Esophagus (tissue), 2 donors: ENCODE data around the gene ZNF202. TPM values are rescaled to one million over a fixed set of nuclear protein-coding genes. Genes with fewer than 3 reads are reported as not detected.
"Not testable (repeated sequence)": the region's sequence is repeated elsewhere in the genome, so short reads cannot be mapped to it uniquely, and the experiment has no call there.

Source experiments
- H3K27ac ChIP-seq, 2 donors: one replicate each; pipeline ENCODE4 v1.5.1; 2013; ENCODE audit warnings: low read depth in 2 of 2, mild to moderate bottlenecking in 2 of 2, inconsistent platforms in 1 of 2, low read length in 1 of 2, moderate library complexity in 1 of 2
- H3K27me3 ChIP-seq, 2 donors: one replicate each; pipeline ENCODE4 v1.6.1; 2013; ENCODE audit warnings: low read length in 2 of 2, control low read depth in 1 of 2, mild to moderate bottlenecking in 1 of 2; ENCODE audit not compliant: insufficient read depth in 2 of 2, control insufficient read depth in 1 of 2
- H3K36me3 ChIP-seq, 2 donors: one replicate each; pipeline ENCODE4 v1.6.1; 2013; ENCODE audit warnings: low read length in 1 of 2; ENCODE audit not compliant: control insufficient read depth in 2 of 2, insufficient read depth in 2 of 2
- H3K4me1 ChIP-seq, 2 donors: one replicate each; pipeline ENCODE4 v1.6.1; 2013; ENCODE audit warnings: low read length in 1 of 2; ENCODE audit not compliant: control insufficient read depth in 2 of 2, insufficient read depth in 2 of 2
- H3K4me3 ChIP-seq, 2 donors: one replicate each; pipeline ENCODE4 v1.5.1; 2013; ENCODE audit warnings: low read length in 2 of 2, mild to moderate bottlenecking in 2 of 2, low read depth in 1 of 2, moderate library complexity in 1 of 2
- H3K9me3 ChIP-seq, 2 donors: one replicate each; pipeline ENCODE4 v1.6.1; 2013; ENCODE audit warnings: mild to moderate bottlenecking in 2 of 2, low read depth in 1 of 2, low read length in 1 of 2, moderate library complexity in 1 of 2; ENCODE audit not compliant: control insufficient read depth in 2 of 2, insufficient read depth in 1 of 2
- WGBS, 2 donors: extraction: QIAGEN DNeasy Blood & Tissue Kit; methylation state at CpG; one replicate each; pipeline ENCODE4 v1.1.7; 2013; 5-methylcytosine and 5-hydroxymethylcytosine counted together
- polyA plus RNA-seq, 2 donors: library from polyadenylated mRNA; stranded (reverse); fragments of 200-250 nt; gene quantifications; one replicate each; pipeline ENCODE4 v1.2.3, GENCODE V29; 2013
- donor health status: healthy with polysubstance abuse.
- donor health status: Bipolar disorder and iron deficiency.

The ZNF202 gene
- polyA plus RNA-seq, 2 donors: 5.0 to 5.5 TPM

- H3K27ac ChIP-seq: no peak overlapping the region
- H3K4me3 ChIP-seq: no peak overlapping the region
- no peaks in the 10 kb centered on the region for H3K36me3 ChIP-seq
- 74 to 80% methylated on average over 4 of the region's 4 CpGs for WGBS, 2 donors
- no peaks in the 10 kb centered on the region for H3K27me3 ChIP-seq
- H3K9me3 ChIP-seq: no peaks in the 10 kb centered on the region
- H3K4me1 ChIP-seq: no peaks in the 10 kb centered on the region
Measured at GRCh38 chr11:123718469-123718868, 23.0 kb downstream of the ZNF202 start.

GRCh38 chr11:123718063-123718462 is 23.4 kb downstream of the ZNF202 start:
- Histone ChIP-seq H3K9me3 (no peaks in the 10 kb centered on the region), H3K4me1 (no peaks in the 10 kb centered on the region), H3K27me3 (no peaks in the 10 kb centered on the region), H3K27ac (no peak overlapping the region), H3K4me3 (no peak overlapping the region), H3K36me3 (no peaks in the 10 kb centered on the region)
- WGBS, 2 donors: 80 to 85% methylated on average over 2 of the region's 2 CpGs

- not testable (repeated sequence) for H3K27ac ChIP-seq, H3K27me3 ChIP-seq, H3K36me3 ChIP-seq, H3K4me1 ChIP-seq, H3K4me3 ChIP-seq, H3K9me3 ChIP-seq
- 74 to 78% methylated on average over 3 of the region's 3 CpGs for whole genome bisulfite sequencing, 2 donors
Measured at GRCh38 chr11:123712627-123713026, 28.8 kb downstream of the ZNF202 start.

GRCh38 chr11:123707606-123708205 is 33.8 kb downstream of the ZNF202 start:
- Histone ChIP-seq H3K9me3 (no peaks in the 10 kb centered on the region), H3K4me3 (no peak overlapping the region), H3K27ac (no peak overlapping the region), H3K36me3 (no peaks in the 10 kb centered on the region), H3K4me1 (no peaks in the 10 kb centered on the region), H3K27me3 (no peaks in the 10 kb centered on the region)
- 4 to 5% methylated on average over 8 of the region's 8 CpGs for whole genome bisulfite sequencing, 2 donors

GRCh38 chr11:123707206-123707605 is 34.3 kb downstream of the ZNF202 start:
- H3K27me3 ChIP-seq: no peaks in the 10 kb centered on the region
- no peak overlapping the region for H3K27ac ChIP-seq
- no peaks in the 10 kb centered on the region for H3K36me3 ChIP-seq
- H3K4me3 ChIP-seq: no peak overlapping the region
- no peaks in the 10 kb centered on the region for H3K4me1 ChIP-seq
- no peaks in the 10 kb centered on the region for H3K9me3 ChIP-seq
- 90 to 91% methylated on average over 3 of the region's 3 CpGs for WGBS, 2 donors

GRCh38 chr11:123704341-123704740 is 37.1 kb downstream of the ZNF202 start:
- no peaks in the 10 kb centered on the region for H3K27me3 ChIP-seq
- 86 to 92% methylated on average over 3 of the region's 3 CpGs for WGBS, 2 donors
- H3K4me1 ChIP-seq: no peaks in the 10 kb centered on the region
- H3K9me3 ChIP-seq: no peaks in the 10 kb centered on the region
- no peak overlapping the region for H3K4me3 ChIP-seq
- no peak overlapping the region for H3K27ac ChIP-seq
- H3K36me3 ChIP-seq: no peaks in the 10 kb centered on the region

GRCh38 chr11:123702696-123703095 is 38.8 kb downstream of the ZNF202 start:
- H3K4me1 ChIP-seq: no peaks in the 10 kb centered on the region
- H3K4me3 ChIP-seq: no peak overlapping the region
- H3K27me3 ChIP-seq: no peaks in the 10 kb centered on the region
- 70 to 71% methylated on average over 2 of the region's 2 CpGs for WGBS, 2 donors
- no peaks in the 10 kb centered on the region for H3K36me3 ChIP-seq
- H3K27ac ChIP-seq: no peak overlapping the region
- H3K9me3 ChIP-seq: no peaks in the 10 kb centered on the region

- H3K36me3 ChIP-seq: no peaks in the 10 kb centered on the region
- WGBS, 2 donors: 58 to 64% methylated on average over 9 of the region's 9 CpGs
- H3K27ac ChIP-seq: no peak overlapping the region
- no peaks in the 10 kb centered on the region for H3K4me1 ChIP-seq
- no peaks in the 10 kb centered on the region for H3K9me3 ChIP-seq
- H3K4me3 ChIP-seq: no peak overlapping the region
- no peaks in the 10 kb centered on the region for H3K27me3 ChIP-seq
Measured at GRCh38 chr11:123702139-123702538, 39.3 kb downstream of the ZNF202 start.

GRCh38 chr11:123700772-123701171 is 40.7 kb downstream of the ZNF202 start:
- H3K36me3 ChIP-seq: no peaks in the 10 kb centered on the region
- no peak overlapping the region for H3K4me3 ChIP-seq
- H3K27ac ChIP-seq: no peak overlapping the region
- H3K4me1 ChIP-seq: no peaks in the 10 kb centered on the region
- WGBS, 2 donors: 66 to 76% methylated on average over 3 of the region's 3 CpGs
- no peaks in the 10 kb centered on the region for H3K27me3 ChIP-seq
- H3K9me3 ChIP-seq: no peaks in the 10 kb centered on the region

GRCh38 chr11:123698546-123699127 is 42.8 kb downstream of the ZNF202 start:
- Histone ChIP-seq H3K4me3 (no peak overlapping the region), H3K9me3 (no peaks in the 10 kb centered on the region), H3K27me3 (no peaks in the 10 kb centered on the region), H3K36me3 (no peaks in the 10 kb centered on the region), H3K27ac (no peak overlapping the region), H3K4me1 (no peaks in the 10 kb centered on the region)
- WGBS, 2 donors: 45 to 57% methylated on average over 2 of the region's 2 CpGs
